Measurements from ENCODE around the gene STK33.

Gene STK33

DNA sequence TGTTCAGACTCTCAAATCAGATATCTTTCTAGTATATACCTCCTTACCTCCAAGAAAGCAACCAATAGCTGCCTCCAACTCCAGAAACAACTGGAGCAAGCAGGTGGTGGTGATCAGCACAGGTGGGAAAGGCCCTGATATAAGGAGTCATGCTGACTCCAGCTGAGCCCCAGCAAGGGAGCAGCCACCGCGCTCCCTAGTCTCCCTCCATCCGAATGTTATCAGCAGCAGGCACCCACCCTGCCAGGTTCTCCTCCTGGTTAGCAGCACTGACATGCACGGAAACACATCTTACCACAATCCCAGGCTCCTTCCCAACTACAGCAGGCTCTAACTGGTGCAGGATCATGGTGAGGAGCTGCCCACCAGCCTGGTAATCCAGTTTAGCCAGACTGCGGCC is 18.5 kb upstream of the STK33 start:
- H3K9me3 Mint-ChIP-seq = no peaks in the 10 kb centered on the region
- H3K4me1 Mint-ChIP-seq = peaks cover 9% of the 10 kb centered on the region
- no peaks in the 10 kb centered on the region for H3K27me3 Mint-ChIP-seq
- H3K4me3 Mint-ChIP-seq = no peak overlapping the region
- H3K36me3 Mint-ChIP-seq = peaks cover 6% of the 10 kb centered on the region
- H3K27ac Mint-ChIP-seq = no peak overlapping the region

DNA sequence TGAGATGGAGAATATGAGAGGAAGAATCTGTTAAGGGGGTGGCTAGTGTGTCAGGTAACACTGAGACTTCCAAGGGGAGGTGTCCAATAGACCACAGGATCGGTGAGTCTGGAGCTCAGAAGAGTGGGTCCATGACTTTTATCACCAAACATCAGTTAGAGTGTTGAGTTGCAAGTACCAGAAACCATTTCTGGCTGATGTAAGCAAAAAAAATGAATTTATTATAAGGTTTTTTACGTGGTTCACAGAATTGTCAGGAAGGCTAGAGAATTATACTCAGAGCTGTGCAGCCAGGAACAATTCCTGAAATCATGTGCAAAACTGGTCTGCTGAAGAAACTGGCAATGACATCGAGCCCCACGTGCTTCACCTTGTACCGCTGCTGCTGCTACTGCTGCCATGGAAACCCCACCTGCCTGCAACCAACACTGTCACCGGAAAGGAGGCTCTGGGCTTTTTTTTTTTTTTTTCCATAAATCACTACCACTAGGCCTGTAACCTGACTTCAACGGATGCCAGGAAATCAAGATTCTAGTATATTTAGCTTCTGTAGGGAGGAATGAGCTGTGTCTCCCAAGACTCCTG is 16.6 kb upstream of the STK33 start:
- H3K4me1 Mint-ChIP-seq = peaks cover 9% of the 10 kb centered on the region
- no peak overlapping the region for H3K27ac Mint-ChIP-seq
- no peaks in the 10 kb centered on the region for H3K9me3 Mint-ChIP-seq
- H3K27me3 Mint-ChIP-seq = peaks cover 1% of the 10 kb centered on the region
- peaks cover 3% of the 10 kb centered on the region for H3K36me3 Mint-ChIP-seq
- H3K4me3 Mint-ChIP-seq = no peak overlapping the region

DNA sequence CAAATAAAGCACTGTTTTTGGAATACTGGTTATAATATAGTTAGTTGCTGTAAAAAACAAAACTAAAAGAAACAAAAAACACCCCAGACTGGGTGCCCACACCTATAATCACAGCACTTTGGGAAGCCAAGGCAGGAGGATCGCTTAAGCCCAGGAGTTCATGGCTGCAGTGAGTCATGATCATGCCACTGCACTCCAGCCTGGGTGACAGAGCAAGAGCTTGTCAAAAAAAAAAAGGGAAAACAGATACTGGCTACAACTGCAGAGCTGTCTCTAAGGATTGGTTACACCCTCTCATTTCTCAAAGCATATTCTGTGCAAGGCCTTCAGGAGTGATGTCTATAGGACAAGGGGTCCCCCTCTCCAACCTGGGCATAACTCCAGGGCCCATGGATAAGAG is 14.6 kb upstream of the STK33 start:
- Mint-ChIP-seq H3K36me3 (no peaks in the 10 kb centered on the region), H3K27ac (no peak overlapping the region), H3K9me3 (no peaks in the 10 kb centered on the region), H3K4me1 (peaks cover 9% of the 10 kb centered on the region), H3K4me3 (no peak overlapping the region), H3K27me3 (peaks cover 14% of the 10 kb centered on the region)

DNA sequence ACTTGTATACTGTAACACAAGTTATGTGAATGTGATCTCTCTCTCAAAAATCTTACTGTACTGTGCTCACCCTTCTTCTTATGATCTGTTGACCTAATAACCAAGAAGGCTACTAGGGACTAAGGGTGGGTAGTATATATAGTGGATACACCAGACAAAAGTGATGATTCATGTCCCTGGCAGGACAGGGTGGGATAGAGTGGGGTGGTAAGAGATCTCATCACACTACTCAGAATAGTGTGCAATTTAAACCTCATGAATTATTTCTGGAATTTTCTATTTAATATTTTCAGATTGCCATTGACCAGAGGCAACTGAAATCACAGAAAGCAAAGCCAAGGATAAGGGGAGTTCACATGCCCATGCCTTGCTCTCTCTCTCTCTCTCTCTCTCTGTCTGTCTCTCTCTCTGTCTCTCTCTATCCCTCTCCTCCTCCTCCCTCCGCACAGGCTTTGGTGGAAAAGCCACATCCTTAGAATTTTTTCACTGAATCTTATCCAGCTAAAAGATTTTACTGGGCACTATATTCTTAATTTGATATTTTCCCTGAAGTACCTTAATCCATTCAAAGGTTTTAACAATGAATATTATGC is 12.0 kb upstream of the STK33 start:
- Mint-ChIP-seq H3K27me3 (peaks cover 19% of the 10 kb centered on the region), H3K4me3 (no peak overlapping the region), H3K27ac (no peak overlapping the region), H3K36me3 (peaks cover 1% of the 10 kb centered on the region), H3K4me1 (peaks cover 9% of the 10 kb centered on the region), H3K9me3 (no peaks in the 10 kb centered on the region)

DNA sequence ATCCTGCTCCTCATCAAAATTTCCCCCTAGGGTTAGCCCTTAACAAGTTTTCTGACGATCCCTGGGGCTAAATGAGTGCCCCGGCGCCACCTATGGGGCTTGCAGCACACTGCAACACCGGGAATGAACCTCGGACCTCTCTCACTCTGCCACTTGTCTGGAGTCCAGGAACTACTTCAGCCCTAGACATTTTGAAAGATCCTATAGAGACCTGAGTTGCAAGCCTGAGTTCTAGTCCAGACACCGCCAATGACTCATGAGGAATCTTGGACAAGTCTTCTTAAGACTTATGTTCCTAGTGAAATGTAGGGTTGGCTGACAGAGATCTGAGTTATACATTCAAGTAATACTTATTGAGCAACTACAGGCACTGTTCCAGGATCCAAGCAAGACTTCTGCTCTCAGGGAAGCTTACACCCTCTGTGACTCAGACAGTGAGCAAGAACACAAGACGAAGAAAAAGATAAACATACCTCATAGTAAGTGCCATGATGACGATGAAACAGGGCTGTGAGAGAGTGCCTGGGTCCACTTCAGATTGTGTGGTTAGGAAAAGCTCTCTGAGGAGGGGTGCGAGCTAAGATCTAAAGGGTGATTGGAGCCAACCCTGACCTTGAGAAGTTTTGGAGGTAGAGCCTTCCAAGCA is 10.2 kb upstream of the STK33 start:
- H3K4me1 Mint-ChIP-seq = no peaks in the 10 kb centered on the region
- H3K36me3 Mint-ChIP-seq = peaks cover 1% of the 10 kb centered on the region
- no peak overlapping the region for H3K27ac Mint-ChIP-seq
- H3K27me3 Mint-ChIP-seq = peaks cover 22% of the 10 kb centered on the region
- H3K9me3 Mint-ChIP-seq = no peaks in the 10 kb centered on the region
- H3K4me3 Mint-ChIP-seq = no peak overlapping the region

DNA sequence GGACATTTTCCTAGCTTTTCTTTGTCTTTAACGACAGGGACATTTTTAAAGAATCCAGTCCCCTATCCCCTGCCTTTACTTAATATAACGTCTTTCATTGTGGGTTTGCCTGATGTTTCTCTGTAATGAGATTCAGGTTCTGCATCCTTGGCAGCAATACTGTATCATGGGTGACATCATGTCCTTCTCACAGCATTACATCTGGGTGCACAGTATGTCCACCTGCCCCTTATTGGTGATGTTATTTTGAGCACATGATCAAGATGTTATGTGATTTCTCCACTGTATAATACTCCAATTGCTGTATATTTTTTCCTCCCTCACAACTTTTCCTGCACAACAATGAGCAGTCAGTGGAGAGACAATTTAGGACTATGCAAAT is 9.7 kb upstream of the STK33 start:
- Mint-ChIP-seq H3K36me3 (peaks cover 1% of the 10 kb centered on the region), H3K4me3 (no peak overlapping the region), H3K4me1 (no peaks in the 10 kb centered on the region), H3K27ac (no peak overlapping the region), H3K27me3 (peaks cover 24% of the 10 kb centered on the region), H3K9me3 (no peaks in the 10 kb centered on the region)

DNA sequence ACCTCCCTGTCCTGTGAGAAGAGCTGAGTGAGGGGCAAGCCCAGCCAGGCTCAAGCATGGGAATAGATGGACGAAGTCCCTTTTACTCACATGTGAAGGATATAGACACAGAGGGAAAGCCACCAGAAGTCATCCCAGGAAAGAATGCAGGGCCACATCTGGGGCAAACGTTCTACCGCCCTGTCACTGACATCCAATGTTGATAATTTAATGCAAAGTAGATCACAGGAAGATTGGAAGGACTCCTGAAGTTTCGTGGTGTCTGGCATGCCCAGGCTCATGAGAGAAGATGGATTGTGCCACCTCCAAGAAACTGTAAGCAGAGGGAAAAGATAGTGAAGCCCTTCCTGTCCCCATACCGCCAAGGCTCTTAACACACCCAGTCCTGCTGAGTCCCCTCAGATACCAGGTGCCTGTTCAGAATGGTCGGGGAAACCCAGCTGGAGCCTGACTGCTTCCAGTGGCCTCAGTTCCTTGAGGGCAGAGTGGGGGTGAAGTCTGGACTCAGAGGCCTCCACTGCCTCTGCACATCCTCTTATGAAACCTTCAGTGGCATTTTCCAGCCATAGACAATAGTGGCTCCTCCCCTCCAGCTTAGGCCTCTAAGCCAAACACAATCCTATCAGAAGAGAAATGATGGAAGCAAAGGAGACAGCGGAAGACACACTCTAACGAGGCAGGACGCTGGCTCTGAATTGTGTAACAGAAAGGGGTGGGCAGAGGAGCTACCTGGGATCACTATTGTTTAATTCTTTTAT is 7.5 kb upstream of the STK33 start:
- no peaks in the 10 kb centered on the region for H3K4me1 Mint-ChIP-seq
- no peak overlapping the region for H3K4me3 Mint-ChIP-seq
- peaks cover 30% of the 10 kb centered on the region for H3K27me3 Mint-ChIP-seq
- H3K36me3 Mint-ChIP-seq = peaks cover 1% of the 10 kb centered on the region
- H3K27ac Mint-ChIP-seq = no peak overlapping the region
- H3K9me3 Mint-ChIP-seq = no peaks in the 10 kb centered on the region

DNA sequence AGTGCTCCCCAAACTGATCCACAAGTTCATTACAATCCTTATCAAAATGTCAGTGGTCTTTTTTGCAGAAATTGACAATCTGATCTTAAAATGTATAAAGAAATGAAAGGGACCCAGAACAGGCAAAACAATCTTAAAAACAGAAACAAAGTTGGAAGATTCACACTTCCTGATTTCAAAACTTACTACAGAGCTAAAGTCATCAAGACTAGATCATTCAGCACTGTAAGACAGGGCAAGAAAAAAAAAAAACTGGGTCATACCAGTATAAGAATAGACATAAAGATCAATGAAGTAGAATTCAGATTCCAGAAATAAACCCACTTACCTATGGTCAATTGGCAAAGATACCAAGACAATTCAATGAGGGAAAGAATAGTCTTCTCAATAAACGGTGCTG is 4.5 kb upstream of the STK33 start:
- no peaks in the 10 kb centered on the region for H3K9me3 Mint-ChIP-seq
- H3K4me1 Mint-ChIP-seq = peaks cover 2% of the 10 kb centered on the region
- no peak overlapping the region for H3K27ac Mint-ChIP-seq
- H3K36me3 Mint-ChIP-seq = peaks cover 1% of the 10 kb centered on the region
- H3K27me3 Mint-ChIP-seq = peaks cover 31% of the 10 kb centered on the region
- no peak overlapping the region for H3K4me3 Mint-ChIP-seq

DNA sequence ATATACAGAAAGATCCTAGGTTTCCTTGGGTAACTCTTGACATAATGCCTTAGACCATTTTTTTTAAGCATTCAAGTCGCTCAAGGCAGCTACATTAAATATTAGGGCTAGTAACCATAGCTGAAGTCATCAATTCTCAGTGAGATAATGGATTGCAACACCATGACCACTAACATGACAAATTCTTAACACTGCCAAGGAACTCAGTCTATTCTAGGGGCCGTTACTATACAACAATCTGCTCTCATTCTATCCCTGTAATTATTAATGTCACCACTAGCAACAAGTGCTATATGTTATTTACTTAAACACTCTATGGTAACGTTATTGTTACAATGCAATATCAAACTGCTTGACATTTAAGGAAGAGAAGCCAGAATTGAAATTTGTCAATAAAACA is 3.2 kb upstream of the STK33 start:
- H3K27ac Mint-ChIP-seq = no peak overlapping the region
- H3K4me1 Mint-ChIP-seq = peaks cover 3% of the 10 kb centered on the region
- no peaks in the 10 kb centered on the region for H3K9me3 Mint-ChIP-seq
- no peak overlapping the region for H3K4me3 Mint-ChIP-seq
- peaks cover 40% of the 10 kb centered on the region for H3K27me3 Mint-ChIP-seq
- peaks cover 1% of the 10 kb centered on the region for H3K36me3 Mint-ChIP-seq

DNA sequence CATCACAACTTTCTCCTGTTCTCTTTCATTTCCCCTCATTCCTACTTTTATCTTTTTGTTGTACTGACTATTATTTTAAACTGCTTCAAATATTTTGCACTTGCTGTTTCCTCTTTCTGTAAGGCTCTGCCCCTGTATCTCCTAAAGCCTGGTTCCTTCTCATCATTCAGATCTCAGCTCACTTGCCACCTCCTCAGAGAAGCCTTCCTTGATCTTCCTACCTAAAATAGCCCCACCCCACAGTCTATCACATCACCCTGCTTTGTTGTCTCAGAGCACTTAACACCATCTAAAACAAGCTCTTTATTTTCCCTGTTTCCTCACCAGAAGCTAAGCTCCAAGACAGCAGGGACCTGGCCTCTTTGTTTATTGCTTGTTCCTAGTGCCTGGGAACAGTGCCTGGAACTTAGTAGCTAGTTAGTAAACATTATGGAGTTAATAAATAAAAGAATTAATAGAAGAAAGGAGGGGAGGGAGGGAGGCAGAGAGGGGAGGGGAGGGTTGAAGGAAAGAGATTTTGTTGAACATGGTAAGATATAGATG is 2.5 kb upstream of the STK33 start:
- peaks cover 1% of the 10 kb centered on the region for H3K36me3 Mint-ChIP-seq
- no peak overlapping the region for H3K4me3 Mint-ChIP-seq
- no peaks in the 10 kb centered on the region for H3K9me3 Mint-ChIP-seq
- no peak overlapping the region for H3K27ac Mint-ChIP-seq
- peaks cover 44% of the 10 kb centered on the region for H3K27me3 Mint-ChIP-seq
- H3K4me1 Mint-ChIP-seq = peaks cover 3% of the 10 kb centered on the region

DNA sequence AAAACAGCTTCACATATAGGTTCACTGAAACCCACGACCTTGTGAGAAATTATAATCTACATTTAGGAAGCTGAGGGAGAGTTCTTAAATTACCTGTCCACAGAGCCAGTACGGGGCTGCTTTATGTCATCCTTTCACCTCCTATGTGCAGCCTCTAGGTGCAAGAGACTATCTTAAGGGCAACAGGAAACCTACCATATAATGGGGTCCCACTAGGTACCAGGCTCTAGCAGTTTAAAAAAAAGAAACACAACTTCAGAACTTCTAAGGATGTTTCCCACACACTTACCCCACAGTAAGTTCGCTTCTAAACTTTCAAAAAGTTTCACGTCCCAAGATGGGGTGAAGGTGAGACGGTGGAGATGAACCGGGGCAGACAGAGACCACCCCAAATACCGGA is 573 bp downstream of the STK33 start:
- H3K4me3 Mint-ChIP-seq = peak overlapping the region; percentile 68
- H3K27ac Mint-ChIP-seq = no peak overlapping the region
- H3K27me3 Mint-ChIP-seq = peaks cover 44% of the 10 kb centered on the region
- H3K4me1 Mint-ChIP-seq = peaks cover 3% of the 10 kb centered on the region
- H3K9me3 Mint-ChIP-seq = no peaks in the 10 kb centered on the region
- H3K36me3 Mint-ChIP-seq = no peaks in the 10 kb centered on the region

DNA sequence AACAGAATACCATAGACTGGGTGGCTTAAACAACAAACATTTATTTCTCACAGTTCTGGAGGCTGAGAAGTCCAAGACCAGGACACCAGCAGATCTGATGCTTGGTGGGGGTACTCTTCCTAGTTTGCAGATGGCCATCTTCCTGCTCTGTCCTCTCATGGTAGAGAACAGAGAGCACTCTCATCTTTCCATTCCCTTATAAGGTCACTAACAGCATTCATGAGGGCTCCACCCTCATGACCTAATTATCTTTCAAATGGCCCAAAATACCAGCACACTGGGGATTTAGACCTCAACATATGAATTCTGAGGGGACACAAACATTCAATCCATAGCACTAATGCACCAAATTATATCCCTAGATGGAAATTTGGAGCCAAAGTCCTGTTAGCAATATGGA is 6.1 kb downstream of the STK33 start:
- H3K4me1 Mint-ChIP-seq = no peaks in the 10 kb centered on the region
- no peak overlapping the region for H3K27ac Mint-ChIP-seq
- H3K9me3 Mint-ChIP-seq = no peaks in the 10 kb centered on the region
- peaks cover 17% of the 10 kb centered on the region for H3K27me3 Mint-ChIP-seq
- H3K4me3 Mint-ChIP-seq = no peak overlapping the region
- H3K36me3 Mint-ChIP-seq = no peaks in the 10 kb centered on the region

DNA sequence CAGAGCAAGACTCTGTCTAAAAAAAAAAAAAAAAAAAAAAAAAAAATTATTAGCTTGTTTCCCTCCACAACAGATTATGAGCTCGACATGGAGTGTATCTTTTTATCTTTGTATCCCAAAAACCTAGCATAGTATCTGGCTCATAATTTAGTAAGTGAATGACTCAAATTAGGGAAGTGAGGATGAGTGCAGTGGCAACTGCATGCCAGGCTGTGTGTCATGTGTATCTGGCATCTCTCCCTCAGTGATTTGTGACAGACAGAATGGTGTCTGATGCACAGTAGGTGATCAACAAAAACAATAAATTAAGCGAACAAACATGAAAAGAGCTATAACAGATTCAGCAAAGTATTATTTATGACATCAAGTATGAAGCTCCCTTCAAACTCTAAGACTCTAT is 7.2 kb downstream of the STK33 start:
- Mint-ChIP-seq H3K9me3 (no peaks in the 10 kb centered on the region), H3K27ac (no peak overlapping the region)

DNA sequence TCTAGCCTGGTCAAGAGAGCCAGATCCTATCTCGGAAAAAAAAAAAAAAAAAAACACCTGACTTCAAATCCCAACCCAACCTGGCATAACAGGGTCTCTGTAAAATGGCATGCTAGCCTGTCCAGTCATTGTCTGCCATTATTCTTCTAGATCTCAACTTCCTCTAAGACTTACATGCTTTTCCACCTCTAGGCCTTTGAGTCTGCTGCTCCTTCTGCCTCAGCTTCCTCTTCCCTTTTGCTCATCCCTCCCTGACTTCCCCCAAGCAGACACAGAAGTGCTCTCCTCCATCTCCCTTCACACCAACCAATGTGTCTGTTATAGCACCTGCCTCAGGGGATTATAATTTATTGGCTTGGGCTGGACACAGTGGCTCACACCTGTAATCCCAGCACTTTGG is 7.8 kb downstream of the STK33 start:
- H3K4me3 Mint-ChIP-seq = no peak overlapping the region
- H3K27me3 Mint-ChIP-seq = peaks cover 7% of the 10 kb centered on the region
- no peaks in the 10 kb centered on the region for H3K9me3 Mint-ChIP-seq

More for the DNA sequence above, 7.2 kb downstream of the STK33 start:
- H3K36me3 Mint-ChIP-seq = no peaks in the 10 kb centered on the region
- H3K4me3 Mint-ChIP-seq = no peak overlapping the region
- peaks cover 9% of the 10 kb centered on the region for H3K27me3 Mint-ChIP-seq
- H3K4me1 Mint-ChIP-seq = no peaks in the 10 kb centered on the region

DNA sequence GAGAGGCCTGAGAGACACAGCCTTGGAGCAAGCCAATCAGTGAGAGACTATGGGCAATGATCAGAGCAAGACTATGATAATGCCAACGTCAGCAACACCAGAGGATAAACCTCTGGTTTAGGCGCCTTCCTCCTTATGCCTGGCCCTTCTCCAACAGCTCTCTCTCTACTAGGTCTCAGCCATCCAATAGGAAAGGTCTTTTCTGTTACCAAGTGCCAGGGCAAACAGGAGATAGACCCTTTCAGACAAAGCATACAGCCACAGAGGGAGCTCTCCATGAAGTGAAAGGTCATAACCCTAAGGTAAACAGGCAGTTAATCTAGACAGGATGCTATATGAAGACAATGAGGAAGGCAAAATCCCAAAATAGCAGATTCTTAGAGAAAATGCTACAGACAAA is 9.5 kb downstream of the STK33 start:
- no peaks in the 10 kb centered on the region for H3K4me1 Mint-ChIP-seq
- no peak overlapping the region for H3K27ac Mint-ChIP-seq
- no peaks in the 10 kb centered on the region for H3K36me3 Mint-ChIP-seq

More for the DNA sequence above, 7.8 kb downstream of the STK33 start:
- Mint-ChIP-seq H3K36me3 (no peaks in the 10 kb centered on the region), H3K4me1 (no peaks in the 10 kb centered on the region), H3K27ac (no peak overlapping the region)

DNA sequence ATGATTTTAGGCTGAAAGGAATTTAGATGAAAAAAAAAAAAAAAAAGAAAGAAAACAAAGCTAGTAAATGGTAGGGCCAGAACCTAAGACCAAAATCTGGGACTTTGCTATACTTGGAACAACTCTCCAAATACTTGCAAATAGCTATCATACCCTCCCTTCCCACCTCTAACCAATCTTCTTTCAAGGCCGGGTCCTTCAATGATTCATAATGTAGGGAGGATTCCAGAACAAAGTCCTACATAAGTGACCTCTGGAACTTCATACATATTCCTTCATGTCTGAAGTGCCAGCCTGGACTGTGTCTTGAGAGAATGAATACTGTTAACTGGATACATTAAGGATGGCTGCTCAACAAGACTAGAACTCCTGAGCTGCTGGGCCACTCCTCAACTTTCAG is 9.9 kb downstream of the STK33 start:
- Mint-ChIP-seq H3K9me3 (peaks cover 5% of the 10 kb centered on the region), H3K4me1 (no peaks in the 10 kb centered on the region), H3K27me3 (peaks cover 12% of the 10 kb centered on the region), H3K36me3 (no peaks in the 10 kb centered on the region), H3K4me3 (no peak overlapping the region), H3K27ac (no peak overlapping the region)

More for the DNA sequence above, 9.5 kb downstream of the STK33 start:
- Mint-ChIP-seq H3K27me3 (peaks cover 14% of the 10 kb centered on the region), H3K4me3 (no peak overlapping the region), H3K9me3 (peaks cover 5% of the 10 kb centered on the region)

Measured in activated naive CD4-positive, alpha-beta T cell treated with anti-CD3 and anti-CD28 coated beads, Interleukin-2, amount 50 U/mL, for 24 hours (primary cell).